ENCODE measurements around the gene PKP4. TPM values are rescaled to one million over a fixed set of nuclear protein-coding genes. Genes with fewer than 3 reads are reported as not detected.

Gene PKP4
- total and polyA plus RNA-seq, 2 experiments from 2014 or later, result 7.6 to 32.2 TPM

DNA sequence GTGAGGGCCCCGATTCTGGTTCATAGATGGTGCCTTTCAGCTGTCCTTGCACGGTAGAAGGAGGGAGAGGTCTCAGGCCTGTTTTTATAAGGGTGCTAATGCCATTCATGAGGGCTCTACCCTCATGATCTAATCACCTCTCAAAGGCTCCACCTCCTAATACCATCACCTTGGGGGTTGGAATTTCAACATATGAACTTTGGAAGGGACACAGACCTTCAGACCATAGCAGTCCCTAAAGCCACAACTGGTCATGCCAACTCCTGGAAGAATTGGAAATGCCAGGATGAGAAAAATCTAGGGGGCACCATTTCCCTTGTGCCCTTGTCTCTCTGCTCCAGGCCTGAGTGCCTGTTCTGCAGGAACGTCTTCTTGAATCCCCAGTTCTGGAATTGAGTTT, 213.5 kb downstream of the PKP4 start:
- Histone ChIP-seq H2AFZ (no peak overlapping the region), H3K9ac (no peak overlapping the region), H3K9me2 (ENCODE audit: insufficient read depth) (no peaks in the 10 kb centered on the region), H3K4me1 (ENCODE audit: insufficient read depth) (peaks cover 25% of the 10 kb centered on the region), H3K27ac (no peak overlapping the region), H3K79me2 (ENCODE audit: insufficient read depth) (no peaks in the 10 kb centered on the region), H3K4me3 (no peak overlapping the region), H3F3A (ENCODE audit: insufficient read depth) (peaks cover 19% of the 10 kb centered on the region), H3K36me3 (ENCODE audit: low read depth) (peaks cover 34% of the 10 kb centered on the region), H3K4me2 (ENCODE audit: unreplicated experiment) (no peak overlapping the region), H3K27me3 (replicated peaks; ENCODE audit: insufficient read depth) (no peaks in the 10 kb centered on the region), H3K9me3 (ENCODE audit: low read depth) (no peaks in the 10 kb centered on the region), H4K20me1 (ENCODE audit: insufficient read depth) (no peaks in the 10 kb centered on the region)
- no peak for DNase-seq
- WGBS, 2 experiments (ENCODE audit: low coverage in 1 of 2, low lambda C conversion rate in 2 of 2, missing lambda C conversion rate in 2 of 2), result 94 to 96% methylated on average over 3 of the region's 3 CpGs
- in situ Hi-C loops (cut with MboI), result no loop called here
- no peak for TF ChIP-seq EZH2 (IDR thresholded peaks at IDR 0.05; ENCODE audit: insufficient read depth, poor library complexity, severe bottlenecking)
- no peak for TF ChIP-seq EZH2phosphoT487 (IDR thresholded peaks at IDR 0.05; ENCODE audit: insufficient read depth, low read depth)

DNA sequence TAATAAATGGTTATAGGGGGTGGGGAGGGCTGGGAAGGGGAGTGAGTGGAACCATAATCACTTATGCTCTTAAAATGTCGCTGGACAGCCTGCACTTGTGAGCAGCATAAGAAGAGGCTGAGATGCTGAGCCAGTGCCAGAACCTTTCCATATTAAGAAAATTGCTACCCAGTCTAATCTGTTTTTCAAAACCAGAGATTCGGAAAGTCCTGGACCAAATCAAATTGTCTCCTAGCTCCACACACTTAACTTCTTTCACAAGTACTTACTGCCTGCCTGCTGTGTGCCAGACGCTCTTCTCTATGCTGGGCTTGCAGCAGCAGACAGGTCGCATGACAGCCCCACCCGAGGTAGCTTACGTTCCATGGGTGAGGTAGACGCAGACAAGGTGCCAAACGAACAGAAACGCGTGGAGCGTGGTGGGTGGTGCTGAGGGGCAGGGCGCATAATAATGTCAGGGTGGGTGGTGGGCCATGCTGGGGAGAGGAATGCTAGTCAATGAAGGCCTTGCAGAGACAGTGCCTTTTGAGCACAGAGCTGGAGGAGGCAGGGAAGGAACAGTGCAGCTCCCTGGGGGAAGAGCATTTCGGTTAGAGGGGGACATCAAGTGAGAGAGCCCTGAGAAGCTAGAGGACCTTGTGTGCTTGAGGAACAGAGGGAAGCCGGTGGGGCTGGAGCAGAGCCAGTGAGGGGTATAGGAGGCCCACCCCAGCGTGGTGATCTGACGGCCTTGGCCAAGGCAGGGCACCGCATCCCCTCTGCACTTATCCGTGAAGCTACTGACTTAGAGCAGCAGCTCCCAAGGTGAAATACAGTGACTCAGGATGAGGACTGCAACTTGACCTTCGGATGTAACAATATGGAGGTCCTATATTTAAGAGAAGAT, 214.9 kb downstream of the PKP4 start:
- Histone ChIP-seq H3K9ac (no peak overlapping the region), H3K27me3 (replicated peaks; ENCODE audit: insufficient read depth) (no peaks in the 10 kb centered on the region), H4K20me1 (ENCODE audit: insufficient read depth) (no peaks in the 10 kb centered on the region), H3F3A (ENCODE audit: insufficient read depth) (peaks cover 17% of the 10 kb centered on the region), H2AFZ (no peak overlapping the region), H3K36me3 (ENCODE audit: low read depth) (peaks cover 35% of the 10 kb centered on the region), H3K9me3 (ENCODE audit: low read depth) (no peaks in the 10 kb centered on the region), H3K9me2 (ENCODE audit: insufficient read depth) (no peaks in the 10 kb centered on the region), H3K4me2 (ENCODE audit: unreplicated experiment) (no peak overlapping the region), H3K27ac (no peak overlapping the region), H3K79me2 (ENCODE audit: insufficient read depth) (no peaks in the 10 kb centered on the region), H3K4me3 (no peak overlapping the region), H3K4me1 (ENCODE audit: insufficient read depth) (peaks cover 18% of the 10 kb centered on the region)
- WGBS, 2 experiments (ENCODE audit: low coverage in 1 of 2, low lambda C conversion rate in 2 of 2, missing lambda C conversion rate in 2 of 2), result 98 to 99% methylated on average over 19 of the region's 19 CpGs
- DNase-seq, result no peak
- no peak for TF ChIP-seq EZH2 (IDR thresholded peaks at IDR 0.05; ENCODE audit: insufficient read depth, poor library complexity, severe bottlenecking)
- no peak for TF ChIP-seq EZH2phosphoT487 (IDR thresholded peaks at IDR 0.05; ENCODE audit: insufficient read depth, low read depth)
- in situ Hi-C loops (cut with MboI), result no loop called here

DNA sequence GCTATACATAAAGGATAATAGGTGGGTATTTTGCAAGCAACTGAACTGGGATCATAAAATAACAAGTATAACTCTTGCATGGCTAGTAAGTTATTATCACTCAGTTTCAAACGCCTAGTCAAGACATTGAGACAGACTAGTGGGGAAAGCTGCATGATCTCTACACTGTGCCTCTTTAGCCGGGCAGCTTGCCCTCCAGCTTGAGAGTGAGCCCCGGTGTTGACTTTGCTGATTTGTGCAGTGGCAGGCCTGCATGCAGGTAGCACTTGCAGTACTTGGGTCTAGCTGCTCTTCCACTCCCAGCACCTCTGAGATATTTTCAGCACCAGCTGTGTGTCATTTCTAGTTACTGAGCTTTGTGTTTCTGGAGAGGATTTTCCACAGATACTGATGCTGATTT, 219.5 kb downstream of the PKP4 start:
- Histone ChIP-seq H3K9ac (no peak overlapping the region), H3K4me3 (no peak overlapping the region), H2AFZ (no peak overlapping the region), H4K20me1 (ENCODE audit: insufficient read depth) (no peaks in the 10 kb centered on the region), H3F3A (ENCODE audit: insufficient read depth) (no peaks in the 10 kb centered on the region), H3K27ac (no peak overlapping the region), H3K4me2 (ENCODE audit: unreplicated experiment) (no peak overlapping the region), H3K9me2 (ENCODE audit: insufficient read depth) (no peaks in the 10 kb centered on the region), H3K79me2 (ENCODE audit: insufficient read depth) (no peaks in the 10 kb centered on the region), H3K9me3 (ENCODE audit: low read depth) (no peaks in the 10 kb centered on the region), H3K36me3 (ENCODE audit: low read depth) (peaks cover 28% of the 10 kb centered on the region), H3K4me1 (ENCODE audit: insufficient read depth) (no peaks in the 10 kb centered on the region), H3K27me3 (replicated peaks; ENCODE audit: insufficient read depth) (no peaks in the 10 kb centered on the region)
- 95 to 98% methylated on average over 3 of the region's 3 CpGs for WGBS, 2 experiments (ENCODE audit: low coverage in 1 of 2, low lambda C conversion rate in 2 of 2, missing lambda C conversion rate in 2 of 2)
- in situ Hi-C loops (cut with MboI), result no loop called here
- DNase-seq, result no peak
- TF ChIP-seq EZH2phosphoT487 (IDR thresholded peaks at IDR 0.05; ENCODE audit: insufficient read depth, low read depth) (no peak), EZH2 (IDR thresholded peaks at IDR 0.05; ENCODE audit: insufficient read depth, poor library complexity, severe bottlenecking) (no peak)

DNA sequence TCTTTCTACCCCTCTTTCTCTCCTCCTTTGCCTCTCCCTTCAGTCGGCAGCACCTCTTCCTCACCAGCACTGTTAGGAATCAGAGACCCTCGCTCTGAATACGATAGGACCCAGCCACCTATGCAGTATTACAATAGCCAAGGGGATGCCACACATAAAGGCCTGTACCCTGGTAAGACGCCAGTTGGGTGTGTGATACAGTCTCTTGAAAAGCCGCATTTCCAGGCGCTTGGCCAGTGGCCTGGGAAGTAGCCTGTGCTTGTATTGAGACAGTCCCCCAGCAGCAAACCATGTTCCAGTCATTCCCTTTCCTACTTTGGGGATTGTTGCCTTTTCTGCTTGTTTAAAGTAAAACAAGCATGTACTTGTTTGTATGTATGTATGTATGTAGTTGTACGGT, 219.9 kb downstream of the PKP4 start:
- 89 to 90% methylated on average over 7 of the region's 7 CpGs for WGBS, 2 experiments (ENCODE audit: low coverage in 1 of 2, low lambda C conversion rate in 2 of 2, missing lambda C conversion rate in 2 of 2)
- H3K9me3 ChIP-seq (ENCODE audit: low read depth), result no peaks in the 10 kb centered on the region
- no peaks in the 10 kb centered on the region for H3F3A ChIP-seq (ENCODE audit: insufficient read depth)
- H3K79me2 ChIP-seq (ENCODE audit: insufficient read depth), result no peaks in the 10 kb centered on the region
- DNase-seq, result no peak
- in situ Hi-C loops (cut with MboI), result no loop called here
- no peak overlapping the region for H2AFZ ChIP-seq
- no peak overlapping the region for H3K4me3 ChIP-seq
- H4K20me1 ChIP-seq (ENCODE audit: insufficient read depth), result no peaks in the 10 kb centered on the region
- H3K27ac ChIP-seq, result no peak overlapping the region
- H3K36me3 ChIP-seq (ENCODE audit: low read depth), result peaks cover 28% of the 10 kb centered on the region
- no peak for TF ChIP-seq EZH2phosphoT487 (IDR thresholded peaks at IDR 0.05; ENCODE audit: insufficient read depth, low read depth)
- TF ChIP-seq EZH2 (IDR thresholded peaks at IDR 0.05; ENCODE audit: insufficient read depth, poor library complexity, severe bottlenecking), result no peak
- H3K9me2 ChIP-seq (ENCODE audit: insufficient read depth), result no peaks in the 10 kb centered on the region
- no peaks in the 10 kb centered on the region for H3K27me3 ChIP-seq (replicated peaks; ENCODE audit: insufficient read depth)
- no peak overlapping the region for H3K9ac ChIP-seq
- no peaks in the 10 kb centered on the region for H3K4me1 ChIP-seq (ENCODE audit: insufficient read depth)
- H3K4me2 ChIP-seq (ENCODE audit: unreplicated experiment), result no peak overlapping the region

Measured in GM23248 (cell line).